Neural crest cell (in vitro differentiated cells): ENCODE results near the gene CLEC16A. TPM values are rescaled to one million over a fixed set of nuclear protein-coding genes. Genes with fewer than 3 reads are reported as not detected.

Source experiments
- DNase-seq: peaks from one replicate; pipeline ENCODE4 v3.0.0; 2021; ENCODE audit warnings: low read depth, mixed read lengths, low spot score
- H3K27ac Mint-ChIP-seq: one replicate; pipeline ENCODE4 v1.8.0; 2021; ENCODE audit warnings: mild to moderate bottlenecking, mixed read lengths; ENCODE audit not compliant: unreplicated experiment
- H3K27me3 Mint-ChIP-seq: 2 replicates; pipeline ENCODE4 v1.8.0; 2021; ENCODE audit warnings: low read depth, mild to moderate bottlenecking, mixed read lengths
- H3K36me3 Mint-ChIP-seq: 2 replicates; pipeline ENCODE4 v1.8.0; 2021; ENCODE audit warnings: low read depth, mild to moderate bottlenecking, mixed read lengths
- H3K4me1 Mint-ChIP-seq: 2 replicates; pipeline ENCODE4 v1.8.0; 2021; ENCODE audit warnings: mixed read lengths
- H3K4me3 Mint-ChIP-seq: one replicate; pipeline ENCODE4 v1.8.0; 2021; ENCODE audit warnings: mild to moderate bottlenecking, mixed read lengths
- H3K9me3 Mint-ChIP-seq: 2 replicates; pipeline ENCODE4 v1.8.0; 2021; ENCODE audit warnings: mixed read lengths
- total RNA-seq: library from RNA; stranded (reverse); gene quantifications from 2 replicates; pipeline ENCODE4 v1.2.1, GENCODE V29; 2021
- TF ChIP-seq, protein P1 (sequence below): fragments of 200-600 bp; sonication (generic); conservative IDR thresholded peaks from 2 replicates; pipeline ENCODE4 v1.5.0; 2021; ENCODE audit warnings: antibody characterized with exemption, mild to moderate bottlenecking

CLEC16A gene
- total RNA-seq, 1 donor from 2014 or later: 21.3 TPM

DNA sequence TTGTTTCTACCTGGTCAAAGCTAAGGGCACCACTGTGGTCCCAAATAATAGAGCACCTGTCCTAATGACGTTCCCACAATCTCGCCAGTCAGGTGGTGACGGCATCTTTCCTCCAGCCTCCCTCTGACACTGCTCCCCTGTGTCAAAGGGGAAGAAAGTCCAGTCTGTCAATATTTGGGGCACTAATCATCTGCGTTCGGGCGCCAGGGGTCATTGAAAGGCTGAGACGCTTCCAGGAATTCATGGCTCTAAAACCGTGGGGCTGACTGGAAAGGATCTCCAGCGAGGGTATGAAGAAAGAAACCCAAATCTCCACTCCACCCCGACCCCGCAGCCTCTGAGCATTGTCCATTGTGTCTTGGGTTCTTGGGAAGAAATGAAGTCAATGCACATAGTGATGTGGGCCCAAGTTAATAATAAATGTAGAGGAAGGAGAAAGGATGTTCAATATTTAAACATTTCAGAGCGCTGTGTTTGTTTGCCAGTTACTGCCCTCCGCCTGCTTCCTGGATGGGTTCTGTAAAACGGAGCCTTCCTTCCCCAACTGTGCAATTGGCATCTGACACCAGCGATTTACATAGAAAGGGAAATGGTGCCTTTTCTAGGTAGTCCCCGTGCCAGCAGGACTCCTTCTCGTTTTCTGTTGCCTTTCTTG is 208.4 kb downstream of the CLEC16A start:
- peaks cover 24% of the 10 kb centered on the region for H3K4me1 Mint-ChIP-seq
- no peak for DNase-seq
- no peaks in the 10 kb centered on the region for H3K9me3 Mint-ChIP-seq
- no peak overlapping the region for H3K4me3 Mint-ChIP-seq
- no peak overlapping the region for H3K27ac Mint-ChIP-seq
- no peaks in the 10 kb centered on the region for H3K27me3 Mint-ChIP-seq
- TF ChIP-seq, protein P1, sequence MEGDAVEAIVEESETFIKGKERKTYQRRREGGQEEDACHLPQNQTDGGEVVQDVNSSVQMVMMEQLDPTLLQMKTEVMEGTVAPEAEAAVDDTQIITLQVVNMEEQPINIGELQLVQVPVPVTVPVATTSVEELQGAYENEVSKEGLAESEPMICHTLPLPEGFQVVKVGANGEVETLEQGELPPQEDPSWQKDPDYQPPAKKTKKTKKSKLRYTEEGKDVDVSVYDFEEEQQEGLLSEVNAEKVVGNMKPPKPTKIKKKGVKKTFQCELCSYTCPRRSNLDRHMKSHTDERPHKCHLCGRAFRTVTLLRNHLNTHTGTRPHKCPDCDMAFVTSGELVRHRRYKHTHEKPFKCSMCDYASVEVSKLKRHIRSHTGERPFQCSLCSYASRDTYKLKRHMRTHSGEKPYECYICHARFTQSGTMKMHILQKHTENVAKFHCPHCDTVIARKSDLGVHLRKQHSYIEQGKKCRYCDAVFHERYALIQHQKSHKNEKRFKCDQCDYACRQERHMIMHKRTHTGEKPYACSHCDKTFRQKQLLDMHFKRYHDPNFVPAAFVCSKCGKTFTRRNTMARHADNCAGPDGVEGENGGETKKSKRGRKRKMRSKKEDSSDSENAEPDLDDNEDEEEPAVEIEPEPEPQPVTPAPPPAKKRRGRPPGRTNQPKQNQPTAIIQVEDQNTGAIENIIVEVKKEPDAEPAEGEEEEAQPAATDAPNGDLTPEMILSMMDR: no peak
- no peaks in the 10 kb centered on the region for H3K36me3 Mint-ChIP-seq

DNA sequence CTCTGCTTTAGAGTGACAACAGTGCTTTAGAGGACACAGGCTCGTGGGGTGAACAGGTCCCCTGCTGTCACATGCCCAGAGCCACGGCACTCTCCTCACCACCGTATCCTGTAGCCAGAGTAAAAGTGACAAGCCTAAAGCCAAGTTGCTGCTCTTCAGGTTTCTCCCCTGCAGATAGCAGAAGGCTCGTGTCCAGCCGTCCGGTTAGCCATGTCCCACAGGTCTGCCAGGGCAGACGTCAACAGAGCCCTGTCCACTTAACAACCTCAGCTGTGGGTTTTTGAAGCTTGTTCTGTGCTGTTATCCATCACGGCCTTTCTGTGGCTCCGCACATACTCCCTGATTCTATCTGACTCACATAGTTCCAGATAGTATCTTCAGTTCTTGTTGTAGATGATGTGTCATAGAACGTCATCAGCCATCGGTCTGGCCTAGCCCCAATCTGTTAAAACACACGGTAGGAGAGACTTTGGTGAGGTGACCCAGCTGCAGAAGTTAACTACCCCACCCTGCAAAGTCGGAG is 211.0 kb downstream of the CLEC16A start:
- H3K4me1 Mint-ChIP-seq: peaks cover 22% of the 10 kb centered on the region
- no peak for DNase-seq
- TF ChIP-seq, protein P1: no peak
- no peak overlapping the region for H3K4me3 Mint-ChIP-seq
- H3K36me3 Mint-ChIP-seq: no peaks in the 10 kb centered on the region
- no peaks in the 10 kb centered on the region for H3K27me3 Mint-ChIP-seq
- H3K27ac Mint-ChIP-seq: no peak overlapping the region
- no peaks in the 10 kb centered on the region for H3K9me3 Mint-ChIP-seq

DNA sequence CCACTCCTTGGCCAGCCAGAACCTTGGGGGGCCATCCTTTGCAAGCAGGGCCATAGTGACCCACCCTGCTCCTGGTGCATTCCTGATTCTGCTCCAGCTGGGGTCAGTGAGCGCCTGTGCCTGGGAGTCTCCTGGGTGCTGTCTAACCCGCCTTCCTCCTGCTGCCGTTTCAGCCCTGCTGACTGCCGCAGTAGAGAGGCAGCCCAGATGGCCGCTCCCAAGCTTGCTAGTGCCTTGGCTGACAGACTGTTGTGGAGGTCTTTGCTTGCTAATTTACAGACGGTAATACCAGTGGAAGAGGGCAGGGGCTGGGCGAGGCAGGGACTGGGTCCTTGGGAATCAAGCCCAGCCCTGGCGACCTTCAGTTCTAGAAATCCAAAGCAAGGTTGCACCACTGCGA is 212.0 kb downstream of the CLEC16A start:
- no peak for DNase-seq
- Mint-ChIP-seq H3K4me1 (peaks cover 28% of the 10 kb centered on the region), H3K4me3 (no peak overlapping the region), H3K36me3 (no peaks in the 10 kb centered on the region), H3K9me3 (no peaks in the 10 kb centered on the region), H3K27ac (no peak overlapping the region), H3K27me3 (no peaks in the 10 kb centered on the region)
- TF ChIP-seq, protein P1: no peak

DNA sequence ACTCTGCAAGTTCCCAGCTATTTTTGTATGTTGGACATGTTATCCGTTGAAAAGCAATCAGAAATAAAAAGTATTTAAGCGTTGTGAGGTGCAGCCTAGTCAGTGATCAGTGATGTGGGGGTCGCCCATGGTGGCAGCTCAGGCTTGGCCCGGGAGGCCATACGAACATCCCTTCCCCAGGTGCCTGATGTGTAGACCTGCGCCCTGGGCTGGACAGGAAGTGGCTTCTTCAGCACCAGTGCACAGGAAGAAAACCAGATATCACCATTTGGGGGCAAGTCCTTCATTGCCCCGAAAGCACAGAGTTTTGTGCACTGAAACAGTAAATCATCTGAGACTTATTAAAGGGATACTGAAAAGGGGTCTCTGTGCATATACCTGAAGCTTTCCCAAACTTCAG is 212.8 kb downstream of the CLEC16A start:
- no peak overlapping the region for H3K27ac Mint-ChIP-seq
- H3K4me1 Mint-ChIP-seq: peaks cover 35% of the 10 kb centered on the region
- TF ChIP-seq, protein P1: no peak
- H3K27me3 Mint-ChIP-seq: no peaks in the 10 kb centered on the region
- DNase-seq: no peak
- no peaks in the 10 kb centered on the region for H3K9me3 Mint-ChIP-seq
- H3K36me3 Mint-ChIP-seq: no peaks in the 10 kb centered on the region
- no peak overlapping the region for H3K4me3 Mint-ChIP-seq

DNA sequence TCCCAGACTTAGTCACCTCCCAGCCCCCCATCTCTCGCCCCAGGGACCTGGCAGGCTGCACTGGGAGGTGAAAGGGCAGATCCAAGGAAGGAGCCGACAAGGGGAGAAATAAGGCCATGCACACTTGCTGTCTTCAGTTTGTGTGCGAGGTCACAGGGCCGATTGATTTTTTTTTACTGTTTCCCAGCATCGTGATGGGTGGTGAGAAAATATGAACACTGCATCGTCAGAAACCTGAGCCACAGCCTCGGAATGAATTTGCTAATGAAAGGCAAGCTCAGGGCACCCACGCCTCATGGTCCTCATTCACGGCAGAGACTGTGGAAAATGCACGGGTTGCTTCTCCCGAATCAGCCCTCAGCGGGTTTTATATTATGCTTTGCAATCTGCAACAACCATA is 213.7 kb downstream of the CLEC16A start:
- no peaks in the 10 kb centered on the region for H3K36me3 Mint-ChIP-seq
- no peak overlapping the region for H3K4me3 Mint-ChIP-seq
- peak overlapping the region; percentile 16 for H3K27ac Mint-ChIP-seq
- no peaks in the 10 kb centered on the region for H3K9me3 Mint-ChIP-seq
- no peak for DNase-seq
- TF ChIP-seq, protein P1: no peak
- H3K27me3 Mint-ChIP-seq: no peaks in the 10 kb centered on the region
- peaks cover 40% of the 10 kb centered on the region for H3K4me1 Mint-ChIP-seq
